ENCODE data around the gene R3HDM1. TPM values are rescaled to one million over a fixed set of nuclear protein-coding genes. Genes with fewer than 3 reads are reported as not detected.
"Not testable (repeated sequence)": the region's sequence is repeated elsewhere in the genome, so short reads cannot be mapped to it uniquely, and the experiment has no call there.

Gene R3HDM1
- total and polyA plus RNA-seq, 4 donors = 5.4 to 27.8 (median 13.2) TPM

DNA sequence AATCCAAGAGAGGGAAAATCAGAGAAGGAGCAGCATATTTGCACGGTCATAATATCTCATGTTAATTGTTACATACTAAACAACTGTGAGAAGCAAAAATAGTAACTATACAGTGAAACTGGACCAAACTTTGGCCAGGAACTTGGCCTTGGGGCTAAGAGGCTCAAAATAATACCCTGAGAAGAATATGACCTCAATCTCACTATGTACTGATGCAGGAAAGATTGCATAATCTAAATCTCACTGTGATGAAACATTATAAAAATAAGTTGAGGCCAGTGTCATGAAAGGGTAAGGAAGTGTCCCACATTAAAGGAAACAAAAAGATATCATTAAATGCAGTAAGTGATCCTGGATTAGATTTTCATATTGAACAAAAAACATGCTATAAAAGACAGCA, 36.8 kb upstream of the R3HDM1 start:
- DNase-seq = no peak
- H3K9ac ChIP-seq (ENCODE audit: insufficient read depth in 1 of 2, low read length in 2 of 2) = no peak overlapping the region
- no peak overlapping the region for H3K4me3 ChIP-seq
- H3K9me3 ChIP-seq (ENCODE audit: control insufficient read depth in 4 of 4, insufficient read depth in 3 of 4, low read length in 3 of 4) = peaks cover 0 to 5% (median 2%) of the 10 kb centered on the region in 4 donors
- 83 to 89% methylated on average over 1 of the region's 1 CpG for WGBS, 2 donors
- peaks cover 0 to 6% (median under 1%) of the 10 kb centered on the region in 4 donors for H3K36me3 ChIP-seq (ENCODE audit: control insufficient read depth in 4 of 4, insufficient read depth in 4 of 4, low read length in 4 of 4)
- H3K27me3 ChIP-seq (ENCODE audit: control insufficient read depth in 3 of 3, insufficient read depth in 3 of 3, low read length in 2 of 3) = no peaks in the 10 kb centered on the region
- TF ChIP-seq, protein P1, sequence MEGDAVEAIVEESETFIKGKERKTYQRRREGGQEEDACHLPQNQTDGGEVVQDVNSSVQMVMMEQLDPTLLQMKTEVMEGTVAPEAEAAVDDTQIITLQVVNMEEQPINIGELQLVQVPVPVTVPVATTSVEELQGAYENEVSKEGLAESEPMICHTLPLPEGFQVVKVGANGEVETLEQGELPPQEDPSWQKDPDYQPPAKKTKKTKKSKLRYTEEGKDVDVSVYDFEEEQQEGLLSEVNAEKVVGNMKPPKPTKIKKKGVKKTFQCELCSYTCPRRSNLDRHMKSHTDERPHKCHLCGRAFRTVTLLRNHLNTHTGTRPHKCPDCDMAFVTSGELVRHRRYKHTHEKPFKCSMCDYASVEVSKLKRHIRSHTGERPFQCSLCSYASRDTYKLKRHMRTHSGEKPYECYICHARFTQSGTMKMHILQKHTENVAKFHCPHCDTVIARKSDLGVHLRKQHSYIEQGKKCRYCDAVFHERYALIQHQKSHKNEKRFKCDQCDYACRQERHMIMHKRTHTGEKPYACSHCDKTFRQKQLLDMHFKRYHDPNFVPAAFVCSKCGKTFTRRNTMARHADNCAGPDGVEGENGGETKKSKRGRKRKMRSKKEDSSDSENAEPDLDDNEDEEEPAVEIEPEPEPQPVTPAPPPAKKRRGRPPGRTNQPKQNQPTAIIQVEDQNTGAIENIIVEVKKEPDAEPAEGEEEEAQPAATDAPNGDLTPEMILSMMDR (IDR thresholded peaks at IDR 0.05; ENCODE audit: control extremely low read depth, extremely low read depth) = no peak
- H3K4me1 ChIP-seq (ENCODE audit: control insufficient read depth in 5 of 5, insufficient read depth in 5 of 5, low read length in 5 of 5) = no peaks in the 10 kb centered on the region
- no peak for ATAC-seq (ENCODE audit: insufficient read depth, low FRiP score)
- no peak overlapping the region for H3K27ac ChIP-seq (ENCODE audit: low read depth in 1 of 2, low read length in 1 of 2)

DNA sequence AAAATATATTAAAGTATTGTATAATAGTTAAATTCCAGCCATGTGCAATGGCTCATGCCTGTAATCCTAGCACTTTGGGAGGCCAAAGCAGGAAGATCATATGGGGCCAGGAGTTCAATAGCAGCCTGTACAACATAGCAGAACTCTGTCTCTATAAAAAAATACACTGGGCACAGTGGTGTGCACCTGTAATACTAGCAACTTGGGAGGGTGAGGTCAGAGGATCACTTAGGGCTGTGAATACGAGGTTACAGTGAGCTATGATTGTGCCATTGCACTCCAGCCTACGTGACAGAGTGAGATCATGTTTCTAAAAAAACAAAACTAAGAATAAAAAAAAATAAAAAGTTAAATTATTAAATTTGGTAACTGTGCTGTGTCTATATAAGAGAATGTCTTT, 36.4 kb upstream of the R3HDM1 start:
- TF ChIP-seq, protein P1 (IDR thresholded peaks at IDR 0.05; ENCODE audit: control extremely low read depth, extremely low read depth) = no peak
- no peak for DNase-seq
- H3K9me3 ChIP-seq (ENCODE audit: control insufficient read depth in 4 of 4, insufficient read depth in 3 of 4, low read length in 3 of 4) = peaks cover 0 to 8% (median 4%) of the 10 kb centered on the region in 4 donors
- no peak overlapping the region for H3K4me3 ChIP-seq
- ATAC-seq (ENCODE audit: insufficient read depth, low FRiP score) = no peak
- peaks cover 0 to 11% (median 2%) of the 10 kb centered on the region in 4 donors for H3K36me3 ChIP-seq (ENCODE audit: control insufficient read depth in 4 of 4, insufficient read depth in 4 of 4, low read length in 4 of 4)
- WGBS, 2 donors = 88 to 90% methylated on average over 2 of the region's 2 CpGs
- H3K9ac ChIP-seq (ENCODE audit: insufficient read depth in 1 of 2, low read length in 2 of 2) = no peak overlapping the region
- H3K4me1 ChIP-seq (ENCODE audit: control insufficient read depth in 5 of 5, insufficient read depth in 5 of 5, low read length in 5 of 5) = no peaks in the 10 kb centered on the region
- no peaks in the 10 kb centered on the region for H3K27me3 ChIP-seq (ENCODE audit: control insufficient read depth in 3 of 3, insufficient read depth in 3 of 3, low read length in 2 of 3)
- no peak overlapping the region for H3K27ac ChIP-seq (ENCODE audit: low read depth in 1 of 2, low read length in 1 of 2)

DNA sequence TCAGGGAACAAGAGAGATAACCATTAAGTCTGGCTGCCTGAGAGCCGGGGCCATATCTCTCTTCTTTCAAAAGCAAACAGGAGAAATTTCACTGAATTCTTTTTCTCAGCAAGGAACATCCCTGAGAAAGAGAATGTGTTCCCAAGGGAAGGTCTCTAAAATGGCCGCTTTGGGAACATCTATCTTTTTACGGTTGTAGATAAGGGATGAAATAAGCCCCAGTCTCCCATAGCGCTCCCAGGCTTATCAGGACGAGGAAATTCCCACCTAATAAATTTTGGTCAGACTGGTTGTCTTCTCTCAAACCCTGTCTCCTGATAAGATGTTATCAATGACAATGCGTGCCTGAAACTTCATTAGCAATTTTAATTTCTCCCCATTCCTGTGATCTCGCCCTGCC, 32.7 kb upstream of the R3HDM1 start:
- ATAC-seq (ENCODE audit: insufficient read depth, low FRiP score); H3K27ac ChIP-seq (ENCODE audit: low read depth in 1 of 2, low read length in 1 of 2); H3K4me1 ChIP-seq (ENCODE audit: control insufficient read depth in 5 of 5, insufficient read depth in 5 of 5, low read length in 5 of 5); DNase-seq; H3K9ac ChIP-seq (ENCODE audit: insufficient read depth in 1 of 2, low read length in 2 of 2); H3K36me3 ChIP-seq (ENCODE audit: control insufficient read depth in 4 of 4, insufficient read depth in 4 of 4, low read length in 4 of 4); H3K27me3 ChIP-seq (ENCODE audit: control insufficient read depth in 3 of 3, insufficient read depth in 3 of 3, low read length in 2 of 3); H3K4me3 ChIP-seq: not testable (repeated sequence)
- 96 to 97% methylated on average over 7 of the region's 7 CpGs for WGBS, 2 donors
- H3K9me3 ChIP-seq (ENCODE audit: control insufficient read depth in 4 of 4, insufficient read depth in 3 of 4, low read length in 3 of 4) = peaks cover 0 to 11% (median 4%) of the 10 kb centered on the region in 4 donors

DNA sequence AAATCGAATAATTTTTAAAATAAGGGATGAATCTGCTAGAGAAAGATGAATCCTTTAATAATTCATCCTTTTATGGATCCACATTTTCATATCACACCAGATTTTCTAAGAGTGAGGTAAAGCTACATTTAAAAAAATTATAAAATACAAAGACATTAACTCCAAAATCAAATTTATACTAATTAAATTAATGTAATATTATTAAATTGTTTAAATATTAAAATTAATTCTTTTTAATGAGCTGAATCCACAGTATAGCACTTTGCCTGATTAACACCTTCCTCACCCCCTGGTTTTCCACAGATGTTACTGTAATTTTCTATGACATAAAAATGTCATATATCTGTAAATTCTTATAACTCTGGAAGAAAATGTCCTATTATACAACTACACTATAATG, 26.5 kb upstream of the R3HDM1 start:
- DNase-seq (no peak), ATAC-seq (ENCODE audit: insufficient read depth, low FRiP score) (no peak)
- Histone ChIP-seq H3K36me3 (ENCODE audit: control insufficient read depth in 4 of 4, insufficient read depth in 4 of 4, low read length in 4 of 4) (peaks cover 0 to 2% (median 0%) of the 10 kb centered on the region in 4 donors), H3K9ac (ENCODE audit: insufficient read depth in 1 of 2, low read length in 2 of 2) (no peak overlapping the region), H3K4me3 (no peak overlapping the region), H3K9me3 (ENCODE audit: control insufficient read depth in 4 of 4, insufficient read depth in 3 of 4, low read length in 3 of 4) (peaks cover 0 to 4% (median under 1%) of the 10 kb centered on the region in 4 donors), H3K4me1 (ENCODE audit: control insufficient read depth in 5 of 5, insufficient read depth in 5 of 5, low read length in 5 of 5) (no peaks in the 10 kb centered on the region), H3K27ac (ENCODE audit: low read depth in 1 of 2, low read length in 1 of 2) (no peak overlapping the region), H3K27me3 (ENCODE audit: control insufficient read depth in 3 of 3, insufficient read depth in 3 of 3, low read length in 2 of 3) (no peaks in the 10 kb centered on the region)
- 84 to 91% methylated on average over 1 of the region's 1 CpG for WGBS, 2 donors
- TF ChIP-seq, protein P1 (IDR thresholded peaks at IDR 0.05; ENCODE audit: control extremely low read depth, extremely low read depth) = no peak
